SK-N-SH (cell line): ENCODE measurements around the gene TULP1. TPM values are rescaled to one million over a fixed set of nuclear protein-coding genes. Genes with fewer than 3 reads are reported as not detected.
A peak's percentile ranks its signal among the peaks of the same experiment; 100 is the strongest.

Experiments used
- CTCF ChIA-PET: fragments of 300-600, 350-600 bp; formaldehyde crosslinking; extraction: SDS; loops from one replicate; lab custom pipeline; 2021; lab: Yijun Ruan, JAX
- POLR2A ChIA-PET: fragments of 350-600 bp; sonication (Branson Sonifier 250); formaldehyde crosslinking; extraction: SDS; loops from one replicate; lab custom pipeline; 2020; ENCODE audit warnings: antibody characterized with exemption, inconsistent platforms; lab: Yijun Ruan, JAX
- DNase-seq: peaks from one replicate; pipeline ENCODE4 v3.0.0; 2012
- H2AFZ ChIP-seq: fragments of 200-600 bp; sonication (generic); 2 replicates; pipeline ENCODE4 v1.8.1; 2016; ENCODE audit warnings: antibody characterized with exemption, mild to moderate bottlenecking, low read depth
- H3F3A ChIP-seq: fragments of 200-600 bp; sonication (generic); replicated peaks from 2 replicates; pipeline ENCODE3; 2016; ENCODE audit warnings: antibody characterized with exemption, mild to moderate bottlenecking; ENCODE audit not compliant: insufficient read depth
- H3K27ac ChIP-seq, 2 experiments: fragments of 200-500 bp in 1 of 2; fragments of 200-600 bp in 1 of 2; sonication (Bioruptor generic) in 1 of 2; sonication (generic), shearing (Covaris generic) in 1 of 2; 2 replicates each; pipeline versions ENCODE4 v1.5.1 to v1.6.1; 2014 to 2016; ENCODE audit warnings: low read depth in 2 of 2, inconsistent platforms in 1 of 2, low read length in 1 of 2, mild to moderate bottlenecking in 1 of 2, mixed read lengths in 1 of 2
- H3K27me3 ChIP-seq: fragments of 200-600 bp; sonication (generic), shearing (Covaris generic); 2 replicates; pipeline ENCODE4 v1.6.1; 2016; ENCODE audit warnings: mixed run types; ENCODE audit not compliant: insufficient read depth
- H3K36me3 ChIP-seq, 2 experiments: fragments of 200-500 bp in 1 of 2; fragments of 200-600 bp in 1 of 2; sonication (Bioruptor generic) in 1 of 2; sonication (generic) in 1 of 2; replicated peaks in 1 of 2; 2 replicates each; pipeline versions ENCODE3 to v1.5.1; 2014 to 2016; ENCODE audit warnings: low read length in 1 of 2, mild to moderate bottlenecking in 1 of 2; ENCODE audit not compliant: insufficient read depth in 2 of 2, control insufficient read depth in 1 of 2
- H3K4me1 ChIP-seq, 2 experiments: fragments of 200-500 bp in 1 of 2; fragments of 200-600 bp in 1 of 2; sonication (Bioruptor generic) in 1 of 2; sonication (generic), shearing (Covaris generic) in 1 of 2; 2 replicates each; pipeline versions ENCODE4 v1.5.1 to v1.6.1; 2014 to 2016; ENCODE audit warnings: low read depth in 1 of 2, low read length in 1 of 2, mixed run types in 1 of 2; ENCODE audit not compliant: insufficient read depth in 2 of 2, control insufficient read depth in 1 of 2
- H3K4me2 ChIP-seq: fragments of 200-600 bp; sonication (generic), shearing (Covaris generic); 2 replicates; pipeline ENCODE4 v1.6.1; 2017; ENCODE audit warnings: mixed run types
- H3K4me3 ChIP-seq, 2 experiments: fragments of 200-500 bp in 1 of 2; fragments of 200-600 bp in 1 of 2; sonication (Bioruptor generic) in 1 of 2; sonication (generic), shearing (Covaris generic) in 1 of 2; 2 replicates each; pipeline versions ENCODE4 v1.5.1 to v1.8.1; 2014 to 2016; ENCODE audit warnings: low read depth in 2 of 2, inconsistent platforms in 1 of 2, low read length in 1 of 2, mild to moderate bottlenecking in 1 of 2, mixed read lengths in 1 of 2, moderate library complexity in 1 of 2
- H3K79me2 ChIP-seq: fragments of 200-600 bp; sonication (generic); 2 replicates; pipeline ENCODE4 v1.8.1; 2017; ENCODE audit warnings: mild to moderate bottlenecking; ENCODE audit not compliant: insufficient read depth
- H3K9ac ChIP-seq: fragments of 200-600 bp; sonication (generic); 2 replicates; pipeline ENCODE4 v1.6.1; 2017; ENCODE audit warnings: mixed run types
- H3K9me2 ChIP-seq: fragments of 200-600 bp; sonication (generic); 2 replicates; pipeline ENCODE4 v1.6.1; 2017; ENCODE audit warnings: mixed run types
- H3K9me3 ChIP-seq: fragments of 200-600 bp; sonication (generic); 2 replicates; pipeline ENCODE4 v1.6.1; 2017; ENCODE audit warnings: mixed run types, mild to moderate bottlenecking, moderate library complexity
- H4K20me1 ChIP-seq: fragments of 200-600 bp; sonication (generic); 2 replicates; pipeline ENCODE4 v1.6.1; 2017; ENCODE audit warnings: mild to moderate bottlenecking, mixed run types; ENCODE audit not compliant: insufficient read depth
- CTCF ChIP-seq: fragments of 200-600 bp; sonication (generic); IDR thresholded peaks from 2 replicates; pipeline ENCODE4 v1.6.1; 2017; ENCODE audit warnings: antibody characterized with exemption, mild to moderate bottlenecking, moderate library complexity
- ELF1 ChIP-seq: IDR thresholded peaks from 2 replicates; pipeline ENCODE4 v1.4.0; 2012
- FOSL2 ChIP-seq: IDR thresholded peaks from 2 replicates; pipeline ENCODE4 v1.4.0; 2012; ENCODE audit warnings: low read depth, mild to moderate bottlenecking, moderate library complexity, borderline replicate concordance
- FOXM1 ChIP-seq: IDR thresholded peaks from 2 replicates; pipeline ENCODE4 v1.4.0; 2012; ENCODE audit warnings: low read depth, mild to moderate bottlenecking
- GABPA ChIP-seq: IDR thresholded peaks from 2 replicates; pipeline ENCODE4 v1.4.0; 2012; ENCODE audit warnings: low read depth, mild to moderate bottlenecking
- GATA2 ChIP-seq: sonication (generic); formaldehyde crosslinking; IDR thresholded peaks from 2 replicates; pipeline ENCODE4 v1.5.0; 2020; ENCODE audit warnings: mild to moderate bottlenecking, missing genetic modification reagents
- IRF3 ChIP-seq: fragments of 150-350 bp; IDR thresholded peaks from 2 replicates; pipeline ENCODE4 v1.6.1; 2016; ENCODE audit warnings: mild to moderate bottlenecking, low read depth, low read length
- MAX ChIP-seq: IDR thresholded peaks from 2 replicates; pipeline ENCODE4 v1.4.0; 2012; ENCODE audit warnings: low read depth
- NFIC ChIP-seq: IDR thresholded peaks from 2 replicates; pipeline ENCODE4 v1.4.0; 2012; ENCODE audit warnings: borderline replicate concordance
- NRF1 ChIP-seq: IDR thresholded peaks from 2 replicates; pipeline ENCODE4 v1.6.1; 2012; ENCODE audit warnings: low read depth, mild to moderate bottlenecking, low read length
- POLR2AphosphoS5 ChIP-seq: IDR thresholded peaks from 2 replicates; pipeline ENCODE4 v1.6.1; 2012; ENCODE audit warnings: low read depth, low read length
- RAD21 ChIP-seq: IDR thresholded peaks from 2 replicates; pipeline ENCODE4 v1.6.1; 2012; ENCODE audit warnings: mild to moderate bottlenecking, low read length
- RFX5 ChIP-seq: IDR thresholded peaks from 2 replicates; pipeline ENCODE4 v1.6.1; 2012; ENCODE audit warnings: mild to moderate bottlenecking, improper control_type of control experiment, low read length
- SIN3A ChIP-seq: IDR thresholded peaks from 2 replicates; pipeline ENCODE4 v1.6.1; 2012; ENCODE audit warnings: low read depth, mild to moderate bottlenecking, low read length, moderate library complexity, borderline replicate concordance
- SMC3 ChIP-seq: IDR thresholded peaks from 2 replicates; pipeline ENCODE4 v1.6.1; 2012; ENCODE audit warnings: low read depth, low read length, improper control_type of control experiment
- TAF1 ChIP-seq: IDR thresholded peaks from 2 replicates; pipeline ENCODE4 v1.6.1; 2012; ENCODE audit warnings: low read depth, mild to moderate bottlenecking, low read length, moderate library complexity, borderline replicate concordance
- TCF12 ChIP-seq: IDR thresholded peaks from 2 replicates; pipeline ENCODE4 v1.4.0; 2012
- USF2 ChIP-seq: fragments of 150-350 bp; IDR thresholded peaks from 2 replicates; pipeline ENCODE4 v1.6.1; 2017; ENCODE audit warnings: antibody characterized with exemption, low read length, low read depth, borderline replicate concordance
- YY1 ChIP-seq: IDR thresholded peaks from 2 replicates; pipeline ENCODE4 v1.4.0; 2012; ENCODE audit warnings: low read depth, mild to moderate bottlenecking
- ZBTB33 ChIP-seq: IDR thresholded peaks from 2 replicates; pipeline ENCODE4 v1.4.0; 2012; ENCODE audit warnings: low read depth, borderline replicate concordance
- WGBS: methylation state at CpG from one replicate; pipeline ENCODE4 v1.1.6; 2017; ENCODE audit warnings: low lambda C conversion rate; 5-methylcytosine and 5-hydroxymethylcytosine counted together
- polyA plus RNA-seq, 3 experiments: library from polyadenylated mRNA; depleted of rRNA; stranded (reverse); fragments of >200 nt; gene quantifications; 2 replicates each; pipeline ENCODE4 v1.2.3, GENCODE V29; 2012

TULP1 gene
- polyA plus RNA-seq, 1 of the 3 experiments (the other 2 are of a cell fraction): not detected

- no peaks in the 10 kb centered on the region for H3K27me3 ChIP-seq
- CTCF ChIA-PET: interaction anchor here (0.7 to 2.7 kb wide), 25 partner anchors 10 to 184 kb away, joined by 3 to 26 read pairs (median 5); partner anchors contain the start of gene ARMC12
- no peak overlapping the region for H2AFZ ChIP-seq
- no peak overlapping the region for H3K27ac ChIP-seq
- 51% methylated on average over 5 of the region's 5 CpGs for WGBS
- no peaks in the 10 kb centered on the region for H3K36me3 ChIP-seq
- no peak overlapping the region for H3K4me3 ChIP-seq
- no peaks in the 10 kb centered on the region for H4K20me1 ChIP-seq
- H3K4me2 ChIP-seq: no peak overlapping the region
- POLR2A ChIA-PET: no interaction called here
- H3K79me2 ChIP-seq: no peaks in the 10 kb centered on the region
- no peaks in the 10 kb centered on the region for H3K9me3 ChIP-seq
- TF ChIP-seq IRF3 (no peak), FOXM1 (no peak), POLR2AphosphoS5 (no peak), NFIC (no peak), USF2 (no peak), RAD21 (peak; percentile 75), NRF1 (no peak), TCF12 (no peak), SMC3 (peak; percentile 61; the same call in 1 of the 2 replicates), CTCF (peak; percentile 66)
- TF ChIP-seq, all 33 proteins: peak for 3
- H3K9me2 ChIP-seq: no peaks in the 10 kb centered on the region
- no peaks in the 10 kb centered on the region; a peak in 1 of 4 replicates for H3K4me1 ChIP-seq
- H3F3A ChIP-seq: peaks cover 4% of the 10 kb centered on the region
- no peak overlapping the region for H3K9ac ChIP-seq
- peak; percentile 40 for DNase-seq
Measured at GRCh38 chr6:35552285-35552917, 39.7 kb upstream of the TULP1 start.

- Histone ChIP-seq H3K27ac (no peak overlapping the region), H3K36me3 (no peaks in the 10 kb centered on the region), H3K4me3 (no peak overlapping the region), H2AFZ (no peak overlapping the region), H3F3A (peaks cover 4% of the 10 kb centered on the region), H3K27me3 (no peaks in the 10 kb centered on the region; the same call in 1 of the 2 replicates), H3K9me3 (no peaks in the 10 kb centered on the region), H4K20me1 (no peaks in the 10 kb centered on the region), H3K79me2 (no peaks in the 10 kb centered on the region), H3K9ac (no peak overlapping the region), H3K9me2 (no peaks in the 10 kb centered on the region), H3K4me2 (no peak overlapping the region), H3K4me1 (no peaks in the 10 kb centered on the region)
- POLR2A ChIA-PET: no interaction called here
- CTCF ChIA-PET: interaction anchor here (0.5 to 2.7 kb wide), 4 partner anchors 8 to 1756 kb away, joined by 3 to 18 read pairs (median 4); partner anchors contain the start of gene RPL10A
- 3% methylated on average over 1 of the region's 1 CpG for WGBS
- TF ChIP-seq MAX (no peak), IRF3 (no peak), ELF1 (no peak), GABPA (no peak), GATA2 (CRISPR knock-in tag) (no peak), RFX5 (no peak), YY1 (no peak), FOSL2 (no peak), TAF1 (no peak), RAD21 (no peak), ZBTB33 (no peak), FOXM1 (no peak), SIN3A (no peak), TCF12 (no peak)
- DNase-seq: no peak
Measured at GRCh38 chr6:35550437-35550836, 37.7 kb upstream of the TULP1 start.
